Cardiac fibroblast (primary cell): ENCODE measurements around the gene ANKRD44.

ENCODE experiments used
- DNase-seq, 2 donors: peaks; one replicate each; pipeline versions ENCODE4 v3.0.0 to v3.0.0-alpha.2; 2010; ENCODE audit warnings: low read depth in 2 of 2
- H3K4me3 ChIP-seq, 2 donors: replicated peaks in 1 of 2; 1 replicate in 1 of 2; 2 replicates in 1 of 2; pipeline ENCODE4 v1.5.1; 2011; ENCODE audit warnings: low read depth in 2 of 2, low read length in 2 of 2, mild to moderate bottlenecking in 2 of 2, moderate library complexity in 1 of 2
- TF ChIP-seq, protein P1 (sequence below): IDR thresholded peaks from one replicate; pipeline ENCODE4 v1.5.1; 2011; ENCODE audit warnings: low read depth, mild to moderate bottlenecking, low read length, inconsistent platforms

Gene ANKRD44

DNA sequence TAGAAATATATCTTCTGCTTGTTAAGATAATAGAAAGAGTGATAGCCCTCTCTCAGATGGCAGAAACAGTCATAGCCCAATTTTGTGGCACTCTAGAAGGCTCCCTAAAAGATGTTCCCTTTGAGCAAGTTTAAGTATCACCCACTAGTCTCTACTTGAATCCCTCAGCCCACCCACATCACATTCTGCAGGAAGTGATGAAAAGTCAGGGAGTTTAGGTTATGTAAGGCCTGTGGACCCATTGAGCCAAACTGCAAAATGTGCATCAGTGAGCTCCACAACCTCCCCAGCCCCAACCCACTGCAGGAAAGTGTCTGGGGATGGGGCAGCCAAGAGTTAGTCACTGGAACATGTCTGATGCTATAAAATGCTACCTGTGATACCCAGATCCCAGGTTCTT, 25.6 kb downstream of the ANKRD44 start:
- no peak overlapping the region for H3K4me3 ChIP-seq

DNA sequence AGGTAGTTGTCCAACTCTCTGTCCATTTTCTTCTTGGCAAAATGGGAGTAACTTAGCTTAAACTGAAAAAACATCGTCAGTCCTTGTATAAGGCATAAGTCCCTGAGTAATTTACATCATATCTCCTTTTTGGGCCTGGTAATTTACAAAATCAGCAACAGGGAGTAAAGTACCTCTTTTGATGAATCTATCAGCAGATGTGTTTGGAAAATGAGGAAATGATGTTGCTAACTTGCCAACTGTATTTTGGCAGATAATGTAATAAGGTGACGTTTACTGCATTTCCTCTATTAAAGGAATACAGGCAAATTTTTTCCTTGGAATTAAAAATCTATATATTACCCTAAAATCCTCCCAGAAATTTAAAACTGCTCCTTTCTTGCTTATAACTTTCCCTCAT, 29.2 kb downstream of the ANKRD44 start:
- H3K4me3 ChIP-seq = no peak overlapping the region
- DNase-seq = peak in 1 of 2 donors; percentile 25
- TF ChIP-seq, protein P1, sequence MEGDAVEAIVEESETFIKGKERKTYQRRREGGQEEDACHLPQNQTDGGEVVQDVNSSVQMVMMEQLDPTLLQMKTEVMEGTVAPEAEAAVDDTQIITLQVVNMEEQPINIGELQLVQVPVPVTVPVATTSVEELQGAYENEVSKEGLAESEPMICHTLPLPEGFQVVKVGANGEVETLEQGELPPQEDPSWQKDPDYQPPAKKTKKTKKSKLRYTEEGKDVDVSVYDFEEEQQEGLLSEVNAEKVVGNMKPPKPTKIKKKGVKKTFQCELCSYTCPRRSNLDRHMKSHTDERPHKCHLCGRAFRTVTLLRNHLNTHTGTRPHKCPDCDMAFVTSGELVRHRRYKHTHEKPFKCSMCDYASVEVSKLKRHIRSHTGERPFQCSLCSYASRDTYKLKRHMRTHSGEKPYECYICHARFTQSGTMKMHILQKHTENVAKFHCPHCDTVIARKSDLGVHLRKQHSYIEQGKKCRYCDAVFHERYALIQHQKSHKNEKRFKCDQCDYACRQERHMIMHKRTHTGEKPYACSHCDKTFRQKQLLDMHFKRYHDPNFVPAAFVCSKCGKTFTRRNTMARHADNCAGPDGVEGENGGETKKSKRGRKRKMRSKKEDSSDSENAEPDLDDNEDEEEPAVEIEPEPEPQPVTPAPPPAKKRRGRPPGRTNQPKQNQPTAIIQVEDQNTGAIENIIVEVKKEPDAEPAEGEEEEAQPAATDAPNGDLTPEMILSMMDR = no peak

More for the DNA sequence above, 25.6 kb downstream of the ANKRD44 start:
- TF ChIP-seq, protein P1 = no peak
- no peak for DNase-seq

DNA sequence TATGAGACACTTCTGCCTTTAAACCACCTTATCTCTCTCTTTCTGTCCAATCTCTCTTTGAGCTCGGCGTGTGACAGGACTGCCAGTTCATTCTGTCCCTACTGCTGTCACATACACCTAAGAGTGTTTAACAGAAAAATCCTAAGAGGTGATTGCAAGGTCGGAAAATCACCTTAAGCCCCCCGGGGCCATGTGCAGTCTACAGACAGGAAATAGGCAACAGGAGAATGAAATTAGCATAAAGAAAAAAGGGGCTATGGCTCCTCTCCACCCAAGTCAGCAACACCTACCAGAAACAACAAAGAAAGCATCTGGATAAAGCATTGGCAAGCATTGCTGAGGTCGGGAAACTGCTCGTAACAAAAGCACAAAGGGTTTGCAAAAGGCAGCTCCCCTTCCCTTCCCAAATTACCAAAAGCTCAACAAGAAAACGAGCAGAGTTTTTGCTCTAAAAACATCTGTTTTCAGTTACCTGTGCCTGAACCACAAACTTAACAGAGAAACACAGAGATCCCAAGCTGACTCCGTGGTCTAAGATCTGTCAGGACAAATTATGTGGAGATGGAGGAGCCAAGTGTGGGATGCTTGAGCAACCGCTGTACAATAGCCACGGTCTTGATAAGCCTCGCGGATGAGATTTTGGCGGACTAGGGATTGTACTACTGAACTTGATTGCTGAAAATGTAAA, 30.4 kb downstream of the ANKRD44 start:
- peak in 1 of 2 donors; percentile 37 for DNase-seq
- TF ChIP-seq, protein P1 = no peak
- H3K4me3 ChIP-seq = no peak overlapping the region

DNA sequence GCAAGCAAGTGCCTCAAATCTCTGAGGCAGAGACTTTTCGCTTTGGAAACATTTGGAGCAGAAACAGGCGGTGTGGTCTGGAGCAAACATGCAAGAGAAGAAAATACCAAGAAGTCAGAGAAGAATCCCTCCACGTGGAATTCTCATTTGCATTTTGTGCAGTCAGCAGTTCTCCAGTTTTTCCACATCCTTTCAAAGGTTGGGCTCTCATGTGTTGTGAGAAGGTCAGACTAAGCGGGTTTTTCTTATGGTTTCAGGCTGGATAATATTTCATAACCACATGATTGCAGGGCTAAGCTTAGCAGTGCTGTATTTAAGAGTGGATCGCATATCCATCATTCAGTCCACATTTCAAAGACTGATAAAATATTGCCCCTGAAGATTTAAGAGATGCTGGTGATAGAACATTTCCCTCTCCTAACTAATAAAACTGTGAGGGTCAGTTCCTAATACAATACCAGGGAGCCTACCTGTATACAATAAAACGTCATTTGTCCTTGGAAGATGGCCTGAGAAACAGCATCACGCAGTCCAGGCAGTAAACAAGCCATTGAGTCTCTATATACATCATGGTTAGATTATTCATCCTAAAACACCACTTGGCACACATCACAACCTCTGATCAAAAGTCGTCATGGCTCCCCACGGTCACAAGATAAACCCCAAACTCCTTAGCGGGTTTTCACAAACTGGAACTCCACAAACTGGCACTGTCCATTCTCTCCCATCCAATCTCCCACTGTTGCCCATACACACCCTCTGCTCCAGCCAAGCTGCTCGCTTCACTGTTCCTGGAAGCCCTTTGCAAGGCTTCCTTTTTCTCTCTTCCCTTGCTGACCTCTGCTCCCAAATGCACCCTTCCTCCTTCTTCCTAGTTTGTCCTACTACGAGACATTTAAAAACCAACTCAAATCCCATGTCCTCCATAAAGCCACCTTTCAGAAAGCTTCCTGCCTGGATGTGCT, 31.5 kb downstream of the ANKRD44 start:
- no peak overlapping the region for H3K4me3 ChIP-seq
- DNase-seq = no peak
- TF ChIP-seq, protein P1 = no peak

DNA sequence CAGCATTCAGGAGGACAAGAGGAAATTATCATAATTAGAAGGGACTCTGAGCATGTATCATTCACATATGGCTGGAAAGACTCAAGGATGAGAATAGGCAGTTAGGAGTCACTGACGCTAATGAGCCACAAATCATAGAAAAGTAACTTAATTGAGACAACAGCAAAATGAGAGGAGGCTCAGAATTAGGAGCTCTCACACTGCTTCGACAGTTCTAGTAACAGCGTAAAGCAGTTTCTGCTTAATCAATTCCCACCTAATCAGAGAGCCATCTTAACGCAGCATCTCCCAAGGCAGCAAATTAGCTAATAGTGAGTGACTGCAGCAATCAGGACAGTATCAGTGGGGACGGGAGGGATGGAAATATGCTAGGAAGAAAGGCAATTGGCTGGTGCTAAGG, 32.8 kb downstream of the ANKRD44 start:
- H3K4me3 ChIP-seq = no peak overlapping the region
- TF ChIP-seq, protein P1 = no peak
- no peak for DNase-seq

DNA sequence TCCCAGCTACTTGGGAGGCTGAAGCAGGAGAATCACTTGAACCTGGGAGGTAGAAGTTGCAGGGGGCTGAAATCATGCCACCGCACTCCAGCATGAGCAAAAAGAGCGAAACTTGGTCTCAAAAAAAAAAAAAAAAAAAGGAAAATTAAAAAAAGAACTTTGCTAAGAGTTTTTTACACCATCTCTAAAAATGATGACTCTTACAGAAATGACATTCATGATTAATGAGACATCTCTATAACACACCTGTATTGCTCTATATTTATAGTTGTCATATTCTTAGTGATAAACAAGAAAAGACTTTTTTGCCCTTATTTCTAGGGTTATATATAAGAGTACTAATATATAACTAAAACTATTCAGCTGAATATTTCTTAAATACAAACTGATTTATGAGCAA, 34.4 kb downstream of the ANKRD44 start:
- TF ChIP-seq, protein P1 = no peak
- no peak for DNase-seq
- no peak overlapping the region for H3K4me3 ChIP-seq
